GM18520 (cell line): Measurements from ENCODE around the gene ZNF71.
"Not testable (repeated sequence)": the region's sequence is repeated elsewhere in the genome, so short reads cannot be mapped to it uniquely, and the experiment has no call there.

Experiments
- ATAC-seq: cut with Tn5 transposase; IDR thresholded peaks from one replicate; pipeline ENCODE4 v1.9.1; 2021; ENCODE audit not compliant: unreplicated experiment

Gene ZNF71

GRCh38 chr19:56622374-56622773, 27.3 kb downstream of the ZNF71 start:
- ATAC-seq = no peak

- no peak for ATAC-seq
Measured at GRCh38 chr19:56623006-56623405, 27.9 kb downstream of the ZNF71 start.

- ATAC-seq = no peak
Measured at GRCh38 chr19:56625708-56626107, 30.6 kb downstream of the ZNF71 start.

- ATAC-seq = no peak
Measured at GRCh38 chr19:56633021-56633420, 37.9 kb downstream of the ZNF71 start.

- no peak for ATAC-seq
Measured at GRCh38 chr19:56637976-56638555, 43.0 kb downstream of the ZNF71 start.

- no peak for ATAC-seq
Measured at GRCh38 chr19:56639217-56639616, 44.1 kb downstream of the ZNF71 start.

- ATAC-seq = no peak
Measured at GRCh38 chr19:56642711-56643459, 47.8 kb downstream of the ZNF71 start, which contains the start of gene SMIM17. SMIM17 (plus strand) TSS chr19:56643159; CDS start chr19:56645668, 2,509 bp downstream.

- no peak for ATAC-seq
Measured at GRCh38 chr19:56643460-56643955, 48.4 kb downstream of the ZNF71 start.

GRCh38 chr19:56654151-56654550, 59.0 kb downstream of the ZNF71 start:
- no peak for ATAC-seq

- ATAC-seq = no peak
Measured at GRCh38 chr19:56660381-56661107, 65.4 kb downstream of the ZNF71 start.

- no peak for ATAC-seq
Measured at GRCh38 chr19:56661248-56661647, 66.1 kb downstream of the ZNF71 start.

GRCh38 chr19:56663931-56664500, 68.9 kb downstream of the ZNF71 start:
- ATAC-seq = no peak

GRCh38 chr19:56664511-56664910, 69.4 kb downstream of the ZNF71 start:
- no peak for ATAC-seq

- ATAC-seq = no peak
Measured at GRCh38 chr19:56667311-56667870, 72.3 kb downstream of the ZNF71 start.

- no peak for ATAC-seq
Measured at GRCh38 chr19:56668676-56669075, 73.6 kb downstream of the ZNF71 start.

GRCh38 chr19:56670401-56670960, 75.4 kb downstream of the ZNF71 start:
- no peak for ATAC-seq

GRCh38 chr19:56670961-56671612, 76.0 kb downstream of the ZNF71 start:
- ATAC-seq = no peak

GRCh38 chr19:56671613-56671994, 76.5 kb downstream of the ZNF71 start, which contains the start of gene ZNF835:
ZNF835 (minus strand) TSS chr19:56671757; CDS start chr19:56665198, 6,559 bp downstream.
- ATAC-seq = no peak

GRCh38 chr19:56672610-56673009, 77.5 kb downstream of the ZNF71 start:
- not testable (repeated sequence) for ATAC-seq
